Activated CD8-positive, alpha-beta memory T cell treated with anti-CD3 and anti-CD28 coated beads, Interleukin-2, amount 10 ng/mL, durations not matched to agents 7 days and 5 days (primary cell): ENCODE results near the gene LRRIQ4. TPM values are rescaled to one million over a fixed set of nuclear protein-coding genes. Genes with fewer than 3 reads are reported as not detected.

Experiments used
- ATAC-seq: fragments of 150-1000 bp; cut with Tn5 transposase; one replicate; pipeline ENCODE4 v1.10.0; 2021; ENCODE audit warnings: moderate library complexity
- CTCF ChIA-PET: fragments of 350-600 bp; sonication (Branson Sonifier 250); formaldehyde crosslinking; loops from one replicate; lab custom pipeline; 2021; ENCODE audit warnings: antibody characterized with exemption; lab: Charles Lee
- DNase-seq: peaks from one replicate; pipeline ENCODE4 v3.0.0-alpha.2; 2020
- H3K27ac Mint-ChIP-seq: one replicate; pipeline ENCODE4 v1.8.0; 2021; ENCODE audit warnings: mild to moderate bottlenecking, mixed read lengths
- H3K27me3 Mint-ChIP-seq: one replicate; pipeline ENCODE4 v1.8.0; 2021; ENCODE audit warnings: mixed read lengths
- H3K36me3 Mint-ChIP-seq: one replicate; pipeline ENCODE4 v1.8.0; 2021; ENCODE audit warnings: mild to moderate bottlenecking, mixed read lengths
- H3K4me1 Mint-ChIP-seq: one replicate; pipeline ENCODE4 v1.8.0; 2021; ENCODE audit warnings: mixed read lengths
- H3K4me3 Mint-ChIP-seq: one replicate; pipeline ENCODE4 v1.8.0; 2021; ENCODE audit warnings: mild to moderate bottlenecking, moderate library complexity, mixed read lengths
- H3K9me3 Mint-ChIP-seq: one replicate; pipeline ENCODE4 v1.8.0; 2022; ENCODE audit warnings: low read depth, mixed read lengths
- total RNA-seq, 2 experiments: library from RNA; stranded (reverse); gene quantifications; one replicate each; pipeline ENCODE4 v1.2.3, GENCODE V29; 2021

The LRRIQ4 gene
- total RNA-seq, result under 1 TPM; 0.23 to 0.35 TPM

DNA sequence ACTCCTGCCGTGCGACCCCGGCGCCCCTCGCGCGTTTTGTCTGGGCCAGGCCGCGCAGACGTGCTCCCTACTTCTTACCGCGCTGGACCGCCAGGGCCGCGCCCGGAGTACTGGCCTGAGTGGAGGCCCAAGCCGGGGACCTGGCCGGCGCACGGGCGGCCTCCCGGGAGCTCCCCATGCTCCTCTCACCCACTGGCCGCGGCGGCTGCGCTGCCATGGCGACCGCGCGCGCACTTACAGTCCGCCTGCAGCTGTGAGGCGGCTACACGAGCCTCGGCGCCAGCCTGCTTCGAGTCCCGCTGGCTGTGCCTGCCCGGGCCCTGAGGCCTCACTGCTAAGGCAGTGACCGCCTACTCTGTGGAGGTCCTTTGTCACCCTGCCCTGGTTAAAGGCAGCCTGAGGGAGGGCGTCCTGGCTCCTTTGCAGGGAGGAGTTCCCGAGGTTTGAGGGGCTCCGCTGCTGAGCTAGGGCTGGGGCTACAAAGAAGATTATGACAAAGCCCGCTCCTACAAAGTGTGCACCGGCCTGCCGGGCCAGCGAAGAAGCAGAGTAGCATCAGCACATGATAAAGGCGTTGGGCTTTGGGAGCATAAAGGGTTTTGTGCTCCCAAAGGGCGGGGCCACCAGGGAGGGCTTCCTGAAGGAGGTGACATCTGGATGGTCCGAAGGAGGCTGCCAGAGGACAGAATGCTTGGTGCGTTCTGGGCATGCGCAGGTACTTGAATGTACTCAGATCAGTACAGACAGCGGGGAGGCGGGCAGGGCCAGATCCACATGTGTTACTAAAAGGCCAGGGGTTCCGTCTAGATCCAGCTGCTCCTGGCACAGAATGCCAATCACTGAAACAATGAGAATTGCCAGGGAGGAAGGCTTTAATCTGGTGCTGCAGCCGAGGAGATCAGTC, at the start of gene LRRIQ4, which contains the start of gene LRRC34:
TSS of gene LRRIQ4 (plus strand) at position 539 of the 904 bp plus-strand sequence. CDS start 9,052 bp downstream, outside the sequence.
TSS of gene LRRC34 (minus strand) at position 573 of the 904 bp plus-strand sequence. CDS start at position 217, 356 bp downstream.
- CTCF ChIA-PET, result interaction anchor here (1.1 to 1.6 kb wide), 4 partner anchors 32 to 153 kb away, joined by 3 to 6 read pairs (median 4); no protein-coding TSS in a partner anchor
- Mint-ChIP-seq H3K27me3 (peaks cover 11% of the 10 kb centered on the region), H3K36me3 (peaks cover 18% of the 10 kb centered on the region), H3K4me3 (peak within 1 kb of the TSS; percentile 75), H3K27ac (peak within 1 kb of the TSS; percentile 90), H3K9me3 (peaks cover 15% of the 10 kb centered on the region), H3K4me1 (peaks cover 49% of the 10 kb centered on the region)
- peak; percentile 73 for ATAC-seq
- DNase-seq, result peak; percentile 92

DNA sequence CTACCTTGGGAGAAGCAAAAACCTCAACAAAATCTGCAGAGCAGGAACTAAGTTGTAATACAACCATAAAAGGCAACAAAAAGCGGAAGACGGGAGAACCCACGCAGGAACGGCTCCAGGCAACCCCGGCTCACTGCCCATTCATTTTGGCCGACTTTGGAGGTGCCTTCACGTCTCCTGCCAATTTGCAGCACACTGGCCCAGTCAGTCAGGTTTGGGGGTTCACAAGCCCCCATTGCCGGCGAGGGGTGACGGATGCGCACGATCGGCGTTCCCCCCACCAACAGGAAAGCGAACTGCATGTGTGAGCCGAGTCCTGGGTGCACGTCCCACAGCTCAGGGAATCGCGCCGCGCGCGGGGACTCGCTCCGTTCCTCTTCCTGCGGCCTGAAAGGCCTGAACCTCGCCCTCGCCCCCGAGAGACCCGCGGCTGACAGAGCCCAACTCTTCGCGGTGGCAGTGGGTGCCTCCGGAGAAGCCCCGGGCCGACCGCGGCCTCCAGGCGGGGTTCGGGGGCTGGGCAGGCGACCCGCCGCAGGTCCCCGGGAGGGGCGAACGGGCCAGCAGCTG, 48.3 kb upstream of the LRRIQ4 start:
- peak overlapping the region; percentile 92 for H3K4me3 Mint-ChIP-seq
- no peaks in the 10 kb centered on the region for H3K27me3 Mint-ChIP-seq
- peak; percentile 72 for DNase-seq
- ATAC-seq, result peak; percentile 53
- no peaks in the 10 kb centered on the region for H3K9me3 Mint-ChIP-seq
- peaks cover 3% of the 10 kb centered on the region for H3K36me3 Mint-ChIP-seq
- CTCF ChIA-PET, result interaction anchor here (2.0 to 2.3 kb wide), 3 partner anchors 8 to 270 kb away, joined by 6 to 12 read pairs (median 8); partner anchors contain the start of gene MYNN
- H3K4me1 Mint-ChIP-seq, result peaks cover 38% of the 10 kb centered on the region
- H3K27ac Mint-ChIP-seq, result peak overlapping the region; percentile 98

- H3K27me3 Mint-ChIP-seq, result no peaks in the 10 kb centered on the region
- H3K4me3 Mint-ChIP-seq, result peak within 1 kb of the TSS; percentile 92
- H3K9me3 Mint-ChIP-seq, result no peaks in the 10 kb centered on the region
- peak; percentile 85 for ATAC-seq
- H3K4me1 Mint-ChIP-seq, result peaks cover 36% of the 10 kb centered on the region
- CTCF ChIA-PET, result interaction anchor here (2.0 kb wide), 1 partner anchor 44 kb away, joined by 6 read pairs; no protein-coding TSS in a partner anchor
- H3K36me3 Mint-ChIP-seq, result peaks cover 3% of the 10 kb centered on the region
- peak; percentile 96 for DNase-seq
- peak within 1 kb of the TSS; percentile 98 for H3K27ac Mint-ChIP-seq
Measured at GRCh38 chr3:169764882-169765612, 47.6 kb upstream of the LRRIQ4 start, which contains the start of gene TERC. Gene TERC (minus strand): TSS chr3:169765060.

DNA sequence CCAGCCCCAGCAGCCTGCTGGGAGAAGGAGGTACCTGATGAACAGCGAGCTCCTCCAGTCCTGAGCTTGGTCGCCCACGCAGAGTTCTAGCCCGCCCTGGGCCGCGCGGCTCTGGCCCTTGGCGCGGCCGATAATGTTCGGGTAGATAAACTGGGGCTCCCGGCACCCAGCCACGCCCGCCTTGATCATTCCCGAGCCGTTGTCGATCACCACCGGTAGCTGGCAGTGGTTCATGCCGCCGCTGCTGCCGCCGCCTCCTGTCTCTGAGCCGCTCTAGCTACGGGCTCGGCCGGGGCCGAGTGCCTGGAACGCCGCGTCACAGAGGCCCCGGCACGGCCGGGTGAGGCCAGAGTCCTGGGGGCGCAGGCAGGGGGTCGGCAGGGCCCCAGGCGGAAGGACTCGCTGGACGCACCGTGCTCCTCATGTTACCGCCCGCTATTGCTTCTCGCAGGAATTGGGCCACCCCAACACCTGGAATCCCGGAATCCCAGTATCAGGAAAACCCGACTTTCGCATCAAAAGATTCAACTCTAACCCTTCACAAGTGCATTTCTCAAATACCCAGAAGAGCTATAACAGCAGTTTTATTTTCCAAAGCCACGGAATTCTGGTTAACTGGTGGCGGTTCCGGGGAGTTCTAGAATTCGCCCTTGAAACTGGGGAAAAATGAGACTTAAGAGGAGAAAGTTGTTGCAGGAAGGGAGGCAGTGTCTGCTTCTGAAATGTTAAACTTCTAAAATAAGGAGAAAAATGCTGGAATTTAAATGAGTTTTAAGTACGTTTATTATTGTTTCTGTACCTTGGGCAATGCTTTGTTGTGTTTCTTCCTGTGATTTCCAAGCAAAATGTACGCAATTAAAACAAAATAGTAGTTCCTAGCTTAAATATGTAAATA, 43.1 kb upstream of the LRRIQ4 start, which contains the start of gene ACTRT3:
TSS of gene ACTRT3 (minus strand) at position 275 of the 895 bp plus-strand sequence. CDS start at position 234, 41 bp downstream.
- ATAC-seq (peak; percentile 13), DNase-seq (peak; percentile 77)
- Mint-ChIP-seq H3K36me3 (no peaks in the 10 kb centered on the region), H3K4me3 (peak within 1 kb of the TSS; percentile 88), H3K27ac (peak within 1 kb of the TSS; percentile 78), H3K27me3 (no peaks in the 10 kb centered on the region), H3K9me3 (no peaks in the 10 kb centered on the region), H3K4me1 (peaks cover 26% of the 10 kb centered on the region)
- CTCF ChIA-PET, result interaction anchor here (0.9 to 1.0 kb wide), 2 partner anchors 198 to 412 kb away, joined by 3 read pairs; partner anchors contain the start of genes PHC3 and SEC62

GRCh38 chr3:169771497-169772304, 41.0 kb upstream of the LRRIQ4 start:
- Mint-ChIP-seq H3K27me3 (no peaks in the 10 kb centered on the region), H3K36me3 (peaks cover 13% of the 10 kb centered on the region), H3K27ac (peak overlapping the region; percentile 99), H3K4me3 (peak overlapping the region; percentile 96), H3K9me3 (no peaks in the 10 kb centered on the region), H3K4me1 (peaks cover 28% of the 10 kb centered on the region)
- DNase-seq (peak; percentile 68), ATAC-seq (peak; percentile 10)
- CTCF ChIA-PET, result interaction anchor here (1.1 to 2.0 kb wide), 3 partner anchors 8 to 33 kb away, joined by 4 to 12 read pairs (median 5); no protein-coding TSS in a partner anchor

DNA sequence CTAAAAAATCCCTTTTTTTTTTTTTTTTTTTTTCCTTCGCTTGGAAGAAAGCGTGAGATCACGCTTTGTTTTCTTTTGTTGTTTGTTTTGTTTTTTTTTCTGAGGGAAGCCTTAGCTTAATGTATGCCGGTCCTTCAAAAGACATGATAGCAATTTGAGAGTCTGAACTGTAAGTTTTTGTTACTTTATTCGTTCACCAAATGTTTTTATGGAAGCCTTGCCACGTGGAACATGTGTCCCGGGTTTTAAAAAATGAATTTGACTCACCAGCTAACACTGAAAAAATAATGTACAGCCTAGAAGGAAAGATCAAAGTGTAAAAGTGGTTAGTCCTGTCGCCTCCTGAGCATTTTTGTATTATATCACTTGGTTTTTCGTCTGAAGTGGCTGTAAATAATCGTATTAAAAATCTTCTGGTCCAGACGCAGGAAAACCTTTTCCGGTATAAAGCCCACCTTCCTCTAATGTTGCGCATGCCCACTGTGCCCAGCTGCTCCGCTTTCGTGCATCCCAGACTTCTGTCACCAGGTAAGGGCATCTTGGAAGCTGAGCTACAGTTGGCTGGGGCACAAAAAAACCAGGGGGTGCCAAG, 40.3 kb upstream of the LRRIQ4 start:
- no peak for DNase-seq
- H3K4me1 Mint-ChIP-seq, result peaks cover 34% of the 10 kb centered on the region
- H3K9me3 Mint-ChIP-seq, result no peaks in the 10 kb centered on the region
- peak overlapping the region; percentile 96 for H3K4me3 Mint-ChIP-seq
- CTCF ChIA-PET, result interaction anchor here (0.7 to 2.0 kb wide), 8 partner anchors 8 to 407 kb away, joined by 3 to 12 read pairs (median 4); no protein-coding TSS in a partner anchor
- peaks cover 20% of the 10 kb centered on the region for H3K36me3 Mint-ChIP-seq
- peak; percentile 24 for ATAC-seq
- H3K27me3 Mint-ChIP-seq, result no peaks in the 10 kb centered on the region
- H3K27ac Mint-ChIP-seq, result peak overlapping the region; percentile 99

- Mint-ChIP-seq H3K4me3 (peak within 1 kb of the TSS; percentile 96), H3K36me3 (peaks cover 24% of the 10 kb centered on the region), H3K9me3 (no peaks in the 10 kb centered on the region), H3K4me1 (peaks cover 40% of the 10 kb centered on the region), H3K27me3 (no peaks in the 10 kb centered on the region), H3K27ac (peak within 1 kb of the TSS; percentile 99)
- ATAC-seq, result peak; percentile 82
- CTCF ChIA-PET, result interaction anchor here (0.7 to 2.0 kb wide), 8 partner anchors 8 to 406 kb away, joined by 3 to 12 read pairs (median 4); no protein-coding TSS in a partner anchor
- DNase-seq, result peak; percentile 96
Measured at GRCh38 chr3:169772897-169773816, 39.5 kb upstream of the LRRIQ4 start, which contains the start of gene MYNN. Gene MYNN (plus strand): TSS chr3:169773396. CDS start chr3:169774296, 900 bp downstream.

DNA sequence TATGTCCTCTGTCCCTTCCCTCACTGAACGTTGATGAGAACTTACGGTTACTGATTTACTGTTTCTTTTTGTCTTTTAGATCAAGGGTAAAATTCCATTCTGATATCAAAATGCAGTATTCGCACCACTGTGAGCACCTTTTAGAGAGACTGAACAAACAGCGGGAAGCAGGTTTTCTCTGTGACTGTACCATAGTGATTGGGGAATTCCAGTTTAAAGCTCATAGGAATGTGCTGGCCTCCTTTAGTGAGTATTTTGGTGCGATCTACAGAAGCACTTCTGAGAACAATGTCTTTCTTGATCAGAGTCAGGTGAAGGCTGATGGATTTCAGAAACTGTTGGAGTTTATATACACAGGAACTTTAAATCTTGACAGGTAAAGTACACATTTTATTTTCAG, 38.5 kb upstream of the LRRIQ4 start:
- H3K36me3 Mint-ChIP-seq, result peaks cover 32% of the 10 kb centered on the region
- peak overlapping the region; percentile 99 for H3K27ac Mint-ChIP-seq
- H3K9me3 Mint-ChIP-seq, result no peaks in the 10 kb centered on the region
- H3K27me3 Mint-ChIP-seq, result no peaks in the 10 kb centered on the region
- ATAC-seq, result no peak
- peak overlapping the region; percentile 96 for H3K4me3 Mint-ChIP-seq
- DNase-seq, result no peak
- CTCF ChIA-PET, result interaction anchor here (0.7 to 1.3 kb wide), 2 partner anchors 12 to 35 kb away, joined by 3 read pairs; no protein-coding TSS in a partner anchor
- peaks cover 47% of the 10 kb centered on the region for H3K4me1 Mint-ChIP-seq

DNA sequence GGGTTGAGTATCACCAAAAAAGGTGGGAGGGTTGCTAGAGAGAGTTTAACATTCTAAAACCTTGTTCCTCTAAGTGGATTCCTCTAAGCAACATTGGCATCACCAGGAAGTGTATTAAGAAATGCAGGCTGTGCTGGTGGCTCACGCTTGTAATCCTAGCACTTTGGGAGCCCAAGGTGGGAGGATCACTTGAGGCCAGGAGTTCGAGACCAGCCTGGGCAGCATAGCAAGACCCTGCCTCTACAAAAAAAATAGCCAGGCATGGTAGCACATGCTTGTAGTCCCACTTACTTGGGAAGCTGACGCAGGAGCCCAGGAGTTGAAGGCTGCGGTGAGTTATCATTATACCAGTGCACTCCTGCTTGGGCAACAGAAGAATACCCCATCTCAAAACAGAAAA, 34.8 kb upstream of the LRRIQ4 start:
- Mint-ChIP-seq H3K36me3 (peaks cover 57% of the 10 kb centered on the region), H3K4me3 (no peak overlapping the region)

DNA sequence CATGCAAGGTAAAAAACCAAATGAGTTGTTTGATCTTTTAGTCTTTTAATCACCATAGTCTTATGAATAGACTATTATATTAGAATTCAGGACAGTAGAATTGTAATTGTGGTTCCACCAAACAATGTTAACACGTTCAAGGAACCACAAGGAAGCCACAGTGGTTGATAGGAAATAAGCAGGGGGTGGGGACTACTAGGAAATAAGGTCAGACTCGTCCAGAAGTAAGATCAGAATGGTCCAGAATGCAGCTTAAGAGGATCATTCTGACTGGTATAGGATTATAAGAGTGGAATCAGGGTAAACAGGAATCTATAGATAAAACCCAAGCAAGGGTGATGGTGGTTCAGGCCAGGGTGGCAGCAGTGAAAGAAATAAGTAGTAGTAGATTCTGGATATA, 31.9 kb upstream of the LRRIQ4 start:
- peak overlapping the region; percentile 42 for H3K4me3 Mint-ChIP-seq
- H3K27me3 Mint-ChIP-seq, result no peaks in the 10 kb centered on the region
- peaks cover 62% of the 10 kb centered on the region for H3K36me3 Mint-ChIP-seq
- peaks cover 61% of the 10 kb centered on the region for H3K4me1 Mint-ChIP-seq
- ATAC-seq (peak; percentile 80), DNase-seq (peak; percentile 69)
- H3K27ac Mint-ChIP-seq, result peak overlapping the region; percentile 86
- no peaks in the 10 kb centered on the region for H3K9me3 Mint-ChIP-seq
- CTCF ChIA-PET, result interaction anchor here (1.4 to 1.8 kb wide), 2 partner anchors 9 to 31 kb away, joined by 3 to 5 read pairs; no protein-coding TSS in a partner anchor

More for the DNA sequence above, 34.8 kb upstream of the LRRIQ4 start:
- CTCF ChIA-PET, result interaction anchor here (0.9 to 1.2 kb wide), 2 partner anchors 27 to 32 kb away, joined by 3 to 4 read pairs; no protein-coding TSS in a partner anchor
- ATAC-seq, result no peak
- Mint-ChIP-seq H3K27ac (no peak overlapping the region), H3K4me1 (peaks cover 71% of the 10 kb centered on the region), H3K27me3 (no peaks in the 10 kb centered on the region), H3K9me3 (no peaks in the 10 kb centered on the region)
- DNase-seq, result no peak
